ENCODE measurements around the gene NR2F1-AS1. TPM values are rescaled to one million over a fixed set of nuclear protein-coding genes. Genes with fewer than 3 reads are reported as not detected.

NR2F1-AS1 gene
- total RNA-seq, 1 experiment from 2014 or later: 1.5 TPM

DNA sequence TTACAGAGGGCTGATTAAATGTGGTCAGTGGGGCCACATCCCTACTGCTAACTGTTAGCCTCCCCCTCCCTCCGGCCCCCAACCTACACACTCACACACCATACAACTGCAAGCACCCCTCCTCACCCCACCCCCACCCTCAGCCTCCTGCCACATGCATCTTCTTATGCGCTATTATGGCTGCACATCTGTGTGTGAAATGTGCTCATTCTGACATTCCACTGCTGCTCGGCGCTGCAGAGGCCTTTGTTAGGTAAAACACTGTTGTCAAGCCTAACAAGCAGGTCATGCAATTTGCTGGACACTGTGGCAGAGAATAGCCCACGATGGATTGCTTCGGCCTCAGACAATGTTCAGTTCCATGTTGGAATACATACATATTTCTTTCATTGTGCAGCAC is 173.6 kb downstream of the NR2F1-AS1 start (continued):
- TF ChIP-seq, protein P1, sequence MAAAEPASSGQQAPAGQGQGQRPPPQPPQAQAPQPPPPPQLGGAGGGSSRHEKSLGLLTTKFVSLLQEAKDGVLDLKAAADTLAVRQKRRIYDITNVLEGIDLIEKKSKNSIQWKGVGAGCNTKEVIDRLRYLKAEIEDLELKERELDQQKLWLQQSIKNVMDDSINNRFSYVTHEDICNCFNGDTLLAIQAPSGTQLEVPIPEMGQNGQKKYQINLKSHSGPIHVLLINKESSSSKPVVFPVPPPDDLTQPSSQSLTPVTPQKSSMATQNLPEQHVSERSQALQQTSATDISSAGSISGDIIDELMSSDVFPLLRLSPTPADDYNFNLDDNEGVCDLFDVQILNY (CRISPR knock-in tag; IDR thresholded peaks at IDR 0.05): no peak
- no peak for TF ChIP-seq OVOL2 (CRISPR knock-in tag; IDR thresholded peaks at IDR 0.05; ENCODE audit: borderline replicate concordance)
- TF ChIP-seq, protein P2, sequence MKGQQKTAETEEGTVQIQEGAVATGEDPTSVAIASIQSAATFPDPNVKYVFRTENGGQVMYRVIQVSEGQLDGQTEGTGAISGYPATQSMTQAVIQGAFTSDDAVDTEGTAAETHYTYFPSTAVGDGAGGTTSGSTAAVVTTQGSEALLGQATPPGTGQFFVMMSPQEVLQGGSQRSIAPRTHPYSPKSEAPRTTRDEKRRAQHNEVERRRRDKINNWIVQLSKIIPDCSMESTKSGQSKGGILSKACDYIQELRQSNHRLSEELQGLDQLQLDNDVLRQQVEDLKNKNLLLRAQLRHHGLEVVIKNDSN (CRISPR knock-in tag; IDR thresholded peaks at IDR 0.05): no peak
- TF ChIP-seq, protein P3, sequence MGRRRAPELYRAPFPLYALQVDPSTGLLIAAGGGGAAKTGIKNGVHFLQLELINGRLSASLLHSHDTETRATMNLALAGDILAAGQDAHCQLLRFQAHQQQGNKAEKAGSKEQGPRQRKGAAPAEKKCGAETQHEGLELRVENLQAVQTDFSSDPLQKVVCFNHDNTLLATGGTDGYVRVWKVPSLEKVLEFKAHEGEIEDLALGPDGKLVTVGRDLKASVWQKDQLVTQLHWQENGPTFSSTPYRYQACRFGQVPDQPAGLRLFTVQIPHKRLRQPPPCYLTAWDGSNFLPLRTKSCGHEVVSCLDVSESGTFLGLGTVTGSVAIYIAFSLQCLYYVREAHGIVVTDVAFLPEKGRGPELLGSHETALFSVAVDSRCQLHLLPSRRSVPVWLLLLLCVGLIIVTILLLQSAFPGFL (CRISPR knock-in tag; IDR thresholded peaks at IDR 0.05; ENCODE audit: borderline replicate concordance): no peak
- TF ChIP-seq, protein P4, sequence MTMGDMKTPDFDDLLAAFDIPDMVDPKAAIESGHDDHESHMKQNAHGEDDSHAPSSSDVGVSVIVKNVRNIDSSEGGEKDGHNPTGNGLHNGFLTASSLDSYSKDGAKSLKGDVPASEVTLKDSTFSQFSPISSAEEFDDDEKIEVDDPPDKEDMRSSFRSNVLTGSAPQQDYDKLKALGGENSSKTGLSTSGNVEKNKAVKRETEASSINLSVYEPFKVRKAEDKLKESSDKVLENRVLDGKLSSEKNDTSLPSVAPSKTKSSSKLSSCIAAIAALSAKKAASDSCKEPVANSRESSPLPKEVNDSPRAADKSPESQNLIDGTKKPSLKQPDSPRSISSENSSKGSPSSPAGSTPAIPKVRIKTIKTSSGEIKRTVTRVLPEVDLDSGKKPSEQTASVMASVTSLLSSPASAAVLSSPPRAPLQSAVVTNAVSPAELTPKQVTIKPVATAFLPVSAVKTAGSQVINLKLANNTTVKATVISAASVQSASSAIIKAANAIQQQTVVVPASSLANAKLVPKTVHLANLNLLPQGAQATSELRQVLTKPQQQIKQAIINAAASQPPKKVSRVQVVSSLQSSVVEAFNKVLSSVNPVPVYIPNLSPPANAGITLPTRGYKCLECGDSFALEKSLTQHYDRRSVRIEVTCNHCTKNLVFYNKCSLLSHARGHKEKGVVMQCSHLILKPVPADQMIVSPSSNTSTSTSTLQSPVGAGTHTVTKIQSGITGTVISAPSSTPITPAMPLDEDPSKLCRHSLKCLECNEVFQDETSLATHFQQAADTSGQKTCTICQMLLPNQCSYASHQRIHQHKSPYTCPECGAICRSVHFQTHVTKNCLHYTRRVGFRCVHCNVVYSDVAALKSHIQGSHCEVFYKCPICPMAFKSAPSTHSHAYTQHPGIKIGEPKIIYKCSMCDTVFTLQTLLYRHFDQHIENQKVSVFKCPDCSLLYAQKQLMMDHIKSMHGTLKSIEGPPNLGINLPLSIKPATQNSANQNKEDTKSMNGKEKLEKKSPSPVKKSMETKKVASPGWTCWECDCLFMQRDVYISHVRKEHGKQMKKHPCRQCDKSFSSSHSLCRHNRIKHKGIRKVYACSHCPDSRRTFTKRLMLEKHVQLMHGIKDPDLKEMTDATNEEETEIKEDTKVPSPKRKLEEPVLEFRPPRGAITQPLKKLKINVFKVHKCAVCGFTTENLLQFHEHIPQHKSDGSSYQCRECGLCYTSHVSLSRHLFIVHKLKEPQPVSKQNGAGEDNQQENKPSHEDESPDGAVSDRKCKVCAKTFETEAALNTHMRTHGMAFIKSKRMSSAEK (CRISPR knock-in tag; IDR thresholded peaks at IDR 0.05; ENCODE audit: borderline replicate concordance): no peak

DNA sequence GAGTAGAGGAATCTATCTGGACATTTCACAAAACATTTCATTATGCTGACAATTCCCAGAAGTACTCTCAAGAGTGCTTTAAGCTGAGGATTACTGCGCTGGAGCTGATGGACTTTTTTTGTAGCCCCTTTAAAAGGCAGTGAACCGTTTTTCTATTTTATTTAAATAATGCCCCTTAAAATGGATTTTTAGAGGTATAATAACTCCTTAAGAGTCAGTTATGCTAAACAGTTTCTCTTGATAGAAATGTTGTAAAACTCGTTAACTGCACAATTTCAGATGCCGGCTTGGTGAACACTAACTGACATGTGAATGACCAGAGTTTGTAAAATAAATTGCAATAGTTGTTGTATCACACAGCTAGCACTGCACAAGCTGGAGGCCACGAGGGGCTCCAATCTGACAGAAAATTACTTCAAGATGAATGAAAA is 174.0 kb downstream of the NR2F1-AS1 start:
- DNase-seq (ENCODE audit: low spot score): no peak
- ChIA-PET CTCF (no interaction called here), POLR2A (no interaction called here)
- peaks cover 8% of the 10 kb centered on the region for H3K9me3 Mint-ChIP-seq
- H3K27me3 Mint-ChIP-seq (ENCODE audit: low read depth): no peaks in the 10 kb centered on the region
- H3K27ac Mint-ChIP-seq: no peak overlapping the region
- no peak for ATAC-seq
- H3K4me3 Mint-ChIP-seq: no peak overlapping the region
- peaks cover 18% of the 10 kb centered on the region for H3K4me1 Mint-ChIP-seq
- TF ChIP-seq, protein P5, sequence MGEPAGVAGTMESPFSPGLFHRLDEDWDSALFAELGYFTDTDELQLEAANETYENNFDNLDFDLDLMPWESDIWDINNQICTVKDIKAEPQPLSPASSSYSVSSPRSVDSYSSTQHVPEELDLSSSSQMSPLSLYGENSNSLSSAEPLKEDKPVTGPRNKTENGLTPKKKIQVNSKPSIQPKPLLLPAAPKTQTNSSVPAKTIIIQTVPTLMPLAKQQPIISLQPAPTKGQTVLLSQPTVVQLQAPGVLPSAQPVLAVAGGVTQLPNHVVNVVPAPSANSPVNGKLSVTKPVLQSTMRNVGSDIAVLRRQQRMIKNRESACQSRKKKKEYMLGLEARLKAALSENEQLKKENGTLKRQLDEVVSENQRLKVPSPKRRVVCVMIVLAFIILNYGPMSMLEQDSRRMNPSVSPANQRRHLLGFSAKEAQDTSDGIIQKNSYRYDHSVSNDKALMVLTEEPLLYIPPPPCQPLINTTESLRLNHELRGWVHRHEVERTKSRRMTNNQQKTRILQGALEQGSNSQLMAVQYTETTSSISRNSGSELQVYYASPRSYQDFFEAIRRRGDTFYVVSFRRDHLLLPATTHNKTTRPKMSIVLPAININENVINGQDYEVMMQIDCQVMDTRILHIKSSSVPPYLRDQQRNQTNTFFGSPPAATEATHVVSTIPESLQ (CRISPR knock-in tag; IDR thresholded peaks at IDR 0.05): no peak
- no peak for TF ChIP-seq SOX15 (CRISPR knock-in tag; IDR thresholded peaks at IDR 0.05)
- no peak for TF ChIP-seq FOXJ3 (CRISPR knock-in tag; IDR thresholded peaks at IDR 0.05; ENCODE audit: borderline replicate concordance)
- no peak for TF ChIP-seq TCF7 (CRISPR knock-in tag; IDR thresholded peaks at IDR 0.05; ENCODE audit: low read depth)
- TF ChIP-seq, protein P6, sequence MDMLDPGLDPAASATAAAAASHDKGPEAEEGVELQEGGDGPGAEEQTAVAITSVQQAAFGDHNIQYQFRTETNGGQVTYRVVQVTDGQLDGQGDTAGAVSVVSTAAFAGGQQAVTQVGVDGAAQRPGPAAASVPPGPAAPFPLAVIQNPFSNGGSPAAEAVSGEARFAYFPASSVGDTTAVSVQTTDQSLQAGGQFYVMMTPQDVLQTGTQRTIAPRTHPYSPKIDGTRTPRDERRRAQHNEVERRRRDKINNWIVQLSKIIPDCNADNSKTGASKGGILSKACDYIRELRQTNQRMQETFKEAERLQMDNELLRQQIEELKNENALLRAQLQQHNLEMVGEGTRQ (CRISPR knock-in tag; IDR thresholded peaks at IDR 0.05): no peak
- TF ChIP-seq NFYB (CRISPR knock-in tag; conservative IDR thresholded peaks at IDR 0.05; ENCODE audit: low read depth): no peak
- TF ChIP-seq, protein P7, sequence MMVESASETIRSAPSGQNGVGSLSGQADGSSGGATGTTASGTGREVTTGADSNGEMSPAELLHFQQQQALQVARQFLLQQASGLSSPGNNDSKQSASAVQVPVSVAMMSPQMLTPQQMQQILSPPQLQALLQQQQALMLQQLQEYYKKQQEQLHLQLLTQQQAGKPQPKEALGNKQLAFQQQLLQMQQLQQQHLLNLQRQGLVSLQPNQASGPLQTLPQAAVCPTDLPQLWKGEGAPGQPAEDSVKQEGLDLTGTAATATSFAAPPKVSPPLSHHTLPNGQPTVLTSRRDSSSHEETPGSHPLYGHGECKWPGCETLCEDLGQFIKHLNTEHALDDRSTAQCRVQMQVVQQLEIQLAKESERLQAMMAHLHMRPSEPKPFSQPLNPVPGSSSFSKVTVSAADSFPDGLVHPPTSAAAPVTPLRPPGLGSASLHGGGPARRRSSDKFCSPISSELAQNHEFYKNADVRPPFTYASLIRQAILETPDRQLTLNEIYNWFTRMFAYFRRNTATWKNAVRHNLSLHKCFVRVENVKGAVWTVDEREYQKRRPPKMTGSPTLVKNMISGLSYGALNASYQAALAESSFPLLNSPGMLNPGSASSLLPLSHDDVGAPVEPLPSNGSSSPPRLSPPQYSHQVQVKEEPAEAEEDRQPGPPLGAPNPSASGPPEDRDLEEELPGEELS (CRISPR knock-in tag; IDR thresholded peaks at IDR 0.05): no peak
- TF ChIP-seq, protein P8, sequence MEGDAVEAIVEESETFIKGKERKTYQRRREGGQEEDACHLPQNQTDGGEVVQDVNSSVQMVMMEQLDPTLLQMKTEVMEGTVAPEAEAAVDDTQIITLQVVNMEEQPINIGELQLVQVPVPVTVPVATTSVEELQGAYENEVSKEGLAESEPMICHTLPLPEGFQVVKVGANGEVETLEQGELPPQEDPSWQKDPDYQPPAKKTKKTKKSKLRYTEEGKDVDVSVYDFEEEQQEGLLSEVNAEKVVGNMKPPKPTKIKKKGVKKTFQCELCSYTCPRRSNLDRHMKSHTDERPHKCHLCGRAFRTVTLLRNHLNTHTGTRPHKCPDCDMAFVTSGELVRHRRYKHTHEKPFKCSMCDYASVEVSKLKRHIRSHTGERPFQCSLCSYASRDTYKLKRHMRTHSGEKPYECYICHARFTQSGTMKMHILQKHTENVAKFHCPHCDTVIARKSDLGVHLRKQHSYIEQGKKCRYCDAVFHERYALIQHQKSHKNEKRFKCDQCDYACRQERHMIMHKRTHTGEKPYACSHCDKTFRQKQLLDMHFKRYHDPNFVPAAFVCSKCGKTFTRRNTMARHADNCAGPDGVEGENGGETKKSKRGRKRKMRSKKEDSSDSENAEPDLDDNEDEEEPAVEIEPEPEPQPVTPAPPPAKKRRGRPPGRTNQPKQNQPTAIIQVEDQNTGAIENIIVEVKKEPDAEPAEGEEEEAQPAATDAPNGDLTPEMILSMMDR (IDR thresholded peaks at IDR 0.05): no peak
- no peak for TF ChIP-seq RELA (CRISPR knock-in tag; IDR thresholded peaks at IDR 0.05; ENCODE audit: borderline replicate concordance)
- no peak for TF ChIP-seq ESRRA (CRISPR knock-in tag; IDR thresholded peaks at IDR 0.05; ENCODE audit: borderline replicate concordance)
- no peak for TF ChIP-seq ZNF138 (CRISPR knock-in tag; conservative IDR thresholded peaks at IDR 0.05)
- TF ChIP-seq, protein P9, sequence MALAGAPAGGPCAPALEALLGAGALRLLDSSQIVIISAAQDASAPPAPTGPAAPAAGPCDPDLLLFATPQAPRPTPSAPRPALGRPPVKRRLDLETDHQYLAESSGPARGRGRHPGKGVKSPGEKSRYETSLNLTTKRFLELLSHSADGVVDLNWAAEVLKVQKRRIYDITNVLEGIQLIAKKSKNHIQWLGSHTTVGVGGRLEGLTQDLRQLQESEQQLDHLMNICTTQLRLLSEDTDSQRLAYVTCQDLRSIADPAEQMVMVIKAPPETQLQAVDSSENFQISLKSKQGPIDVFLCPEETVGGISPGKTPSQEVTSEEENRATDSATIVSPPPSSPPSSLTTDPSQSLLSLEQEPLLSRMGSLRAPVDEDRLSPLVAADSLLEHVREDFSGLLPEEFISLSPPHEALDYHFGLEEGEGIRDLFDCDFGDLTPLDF (CRISPR knock-in tag; IDR thresholded peaks at IDR 0.05): no peak
- peaks cover 4% of the 10 kb centered on the region; the same call in 1 of the 2 replicates for H3K36me3 Mint-ChIP-seq
